Superior temporal gyrus (tissue), 1 donor: ENCODE measurements around the gene FRMD1.

Experiments used
- DNase-seq: peaks from one replicate; pipeline ENCODE4 v3.0.0-alpha.2; 2016; ENCODE audit errors: extremely low spot score

The FRMD1 gene

DNA sequence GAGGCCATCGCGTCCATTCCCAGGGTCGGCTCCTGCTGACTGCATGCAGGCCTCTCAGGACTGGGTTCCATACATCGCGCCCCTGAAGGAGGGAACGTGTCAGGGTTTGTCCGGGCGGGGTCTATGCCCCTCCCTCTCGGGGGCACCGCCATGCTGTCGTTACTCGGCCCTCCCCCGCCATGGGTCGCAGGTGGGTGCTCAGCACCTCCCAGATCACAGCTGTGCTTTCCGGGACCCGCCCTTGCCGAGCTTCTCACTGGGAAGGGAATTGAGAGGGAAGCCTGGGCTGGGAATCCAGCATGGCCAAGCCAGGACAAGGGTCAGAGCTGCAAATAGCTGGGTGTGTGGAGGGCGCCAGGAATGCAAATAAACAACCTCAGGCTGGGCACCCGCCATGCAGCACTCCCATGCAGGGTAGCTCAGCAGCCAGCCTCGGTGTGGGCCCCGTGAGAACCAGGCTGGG is at the start of gene FRMD1:
Gene FRMD1 (minus strand): TSS at position 270 of the 463 bp plus-strand sequence. CDS start 118 bp downstream, at position 152.
- no peak for DNase-seq

DNA sequence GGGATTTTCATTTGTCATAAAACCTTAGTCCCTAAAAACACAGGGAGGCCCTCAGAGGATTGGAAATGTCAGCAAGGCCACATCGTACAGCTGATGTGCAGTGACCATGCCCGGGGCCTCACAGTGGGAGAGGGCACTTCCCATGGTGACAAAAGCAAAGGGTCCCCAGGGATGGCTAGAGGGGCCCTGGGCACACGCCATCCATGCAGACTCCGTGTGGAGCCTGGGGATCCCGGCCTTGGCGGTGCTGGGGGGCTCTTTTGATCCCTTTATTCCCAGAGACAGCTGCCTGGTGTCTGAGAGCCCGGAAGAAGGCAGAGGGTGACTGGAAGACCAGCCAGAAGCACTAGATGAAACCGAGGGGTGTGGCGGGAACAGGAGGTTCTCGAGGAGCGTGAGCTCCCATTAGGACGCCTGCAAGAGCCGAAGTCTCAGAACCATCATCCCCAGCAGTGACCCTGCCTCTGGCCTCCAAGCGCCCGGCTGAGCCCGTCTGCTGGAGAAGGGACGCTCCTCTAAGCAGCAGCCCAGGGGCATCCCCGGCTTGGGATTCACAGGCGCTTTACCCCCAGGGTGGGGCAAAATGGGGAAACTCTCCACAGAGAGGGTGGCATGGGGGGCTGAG is 49.1 kb upstream of the FRMD1 start:
- DNase-seq, result no peak

DNA sequence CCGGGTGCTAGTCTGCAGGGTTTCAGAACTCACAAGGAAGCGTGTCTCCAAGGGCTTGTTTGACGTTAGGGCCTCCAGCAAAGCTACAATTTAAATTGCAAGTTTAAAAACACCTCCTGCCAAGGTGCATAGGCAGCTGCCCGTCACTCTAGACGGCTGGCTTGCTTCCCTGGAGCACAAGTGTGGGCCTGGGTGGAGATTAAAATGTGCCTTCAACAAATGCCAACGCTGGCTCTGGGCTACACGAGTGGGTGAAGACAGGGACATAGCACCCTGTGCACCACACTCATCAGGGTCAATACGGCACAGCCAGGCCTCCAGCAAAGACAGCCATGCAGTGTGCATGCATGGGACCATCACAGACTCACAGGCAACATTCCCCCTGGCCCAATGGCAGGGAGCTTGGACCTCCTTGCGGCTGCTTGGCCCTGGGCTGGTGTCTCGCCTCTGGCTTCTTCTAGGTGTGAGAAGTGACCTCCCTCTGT is 48.4 kb upstream of the FRMD1 start:
- no peak for DNase-seq

DNA sequence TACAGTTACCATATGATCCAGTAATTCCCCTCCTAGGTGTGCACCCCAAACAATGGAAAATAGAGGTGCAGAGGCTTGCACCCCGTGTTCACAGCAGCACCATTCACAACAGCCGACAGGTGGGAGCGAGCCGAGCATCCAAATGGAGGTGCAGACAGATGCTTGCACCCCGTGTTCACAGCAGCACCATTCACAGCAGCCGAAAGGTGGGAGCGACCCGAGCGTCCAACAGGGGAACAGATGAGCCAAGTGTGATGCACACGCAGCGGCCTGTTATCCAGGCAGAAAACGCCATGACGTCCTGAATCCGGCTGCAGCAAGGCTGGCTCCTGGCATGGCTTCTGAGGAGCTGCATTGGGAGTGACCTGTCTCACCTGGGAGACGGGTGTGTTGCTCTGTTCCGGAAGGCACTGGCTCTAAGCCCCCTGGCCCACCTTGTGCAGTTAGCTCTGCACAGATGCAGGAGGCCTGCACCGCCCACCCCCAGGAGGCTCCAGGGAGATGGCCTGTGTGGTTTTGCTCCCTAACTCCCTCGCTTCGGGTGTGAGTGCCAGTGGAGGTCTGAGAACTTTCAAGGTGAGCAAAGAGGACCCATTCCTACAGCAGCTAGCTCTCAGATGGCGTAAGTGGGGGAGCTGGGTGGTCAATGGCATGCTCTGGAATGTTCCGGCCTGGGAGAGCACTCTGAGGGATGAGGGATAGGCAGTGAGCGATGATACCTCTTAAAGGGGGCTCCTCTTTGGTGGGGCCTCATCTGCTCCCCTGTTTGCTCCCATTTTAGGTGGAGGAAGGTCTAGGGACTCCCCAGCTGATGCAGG is 47.8 kb upstream of the FRMD1 start:
- no peak for DNase-seq

DNA sequence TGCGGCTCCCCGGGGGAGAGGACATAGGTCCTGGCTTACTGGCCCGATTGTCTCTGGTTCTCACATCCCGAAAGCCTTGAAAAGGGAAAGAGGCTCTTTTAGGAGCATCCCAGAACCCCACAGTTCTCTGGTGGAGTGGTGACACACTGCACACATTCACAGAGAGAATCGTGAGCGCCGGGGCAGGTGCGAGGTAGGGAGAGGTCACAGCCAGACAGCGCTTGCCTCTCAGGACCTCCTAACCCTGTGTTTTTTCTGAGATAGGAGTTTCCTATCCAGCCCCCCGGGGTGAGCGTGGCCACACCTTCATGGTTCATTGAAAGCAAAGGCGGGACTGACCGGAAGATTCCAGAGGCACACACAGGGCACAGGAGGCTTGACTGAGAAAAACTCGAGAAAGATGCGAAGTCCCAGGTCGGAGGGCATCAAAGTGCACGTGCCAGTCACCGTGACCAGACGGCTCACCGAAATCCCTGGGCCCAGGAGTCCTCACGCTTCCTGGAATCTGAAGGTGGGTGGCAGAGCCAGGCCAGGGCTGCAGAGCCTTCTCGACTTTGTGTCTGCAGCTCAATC is 46.5 kb upstream of the FRMD1 start:
- DNase-seq, result no peak

DNA sequence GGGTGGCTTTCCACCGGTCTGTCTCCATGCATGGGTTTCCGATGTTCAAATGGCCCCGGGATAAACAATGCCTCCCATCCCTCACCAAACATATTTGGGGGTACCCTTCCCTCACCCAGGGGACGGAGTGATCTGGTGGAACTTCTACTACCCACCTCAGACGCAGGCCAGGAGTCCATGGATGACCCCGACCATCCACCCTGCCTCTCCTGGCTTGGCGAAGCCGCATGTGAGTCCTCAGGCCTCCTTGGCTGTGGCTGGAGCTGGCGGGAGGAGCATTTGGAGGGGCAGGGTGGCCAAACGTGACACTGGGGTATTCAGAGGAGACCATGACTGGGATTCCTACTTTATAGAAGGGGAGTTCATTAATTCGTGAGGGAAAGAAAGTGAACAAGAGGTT is 45.9 kb upstream of the FRMD1 start:
- no peak for DNase-seq

DNA sequence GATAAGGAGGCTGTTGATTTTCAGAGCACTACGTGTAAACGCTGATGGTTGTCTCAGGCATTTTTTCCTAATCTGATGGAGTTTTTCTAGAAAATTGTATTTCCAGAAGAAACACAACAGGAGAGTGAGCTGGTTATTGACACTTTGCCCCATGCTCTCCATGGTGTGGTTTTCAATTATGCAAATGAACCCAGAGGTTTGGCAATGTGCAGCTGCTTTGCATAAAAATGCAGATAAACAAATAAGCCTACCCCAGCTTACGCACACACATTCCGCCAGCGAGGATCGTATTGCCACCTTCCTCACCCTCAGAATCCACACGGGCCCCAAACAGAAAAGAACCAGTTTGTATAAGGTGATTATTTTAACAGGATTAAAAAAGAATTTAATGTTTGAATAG is 45.1 kb upstream of the FRMD1 start:
- no peak for DNase-seq

DNA sequence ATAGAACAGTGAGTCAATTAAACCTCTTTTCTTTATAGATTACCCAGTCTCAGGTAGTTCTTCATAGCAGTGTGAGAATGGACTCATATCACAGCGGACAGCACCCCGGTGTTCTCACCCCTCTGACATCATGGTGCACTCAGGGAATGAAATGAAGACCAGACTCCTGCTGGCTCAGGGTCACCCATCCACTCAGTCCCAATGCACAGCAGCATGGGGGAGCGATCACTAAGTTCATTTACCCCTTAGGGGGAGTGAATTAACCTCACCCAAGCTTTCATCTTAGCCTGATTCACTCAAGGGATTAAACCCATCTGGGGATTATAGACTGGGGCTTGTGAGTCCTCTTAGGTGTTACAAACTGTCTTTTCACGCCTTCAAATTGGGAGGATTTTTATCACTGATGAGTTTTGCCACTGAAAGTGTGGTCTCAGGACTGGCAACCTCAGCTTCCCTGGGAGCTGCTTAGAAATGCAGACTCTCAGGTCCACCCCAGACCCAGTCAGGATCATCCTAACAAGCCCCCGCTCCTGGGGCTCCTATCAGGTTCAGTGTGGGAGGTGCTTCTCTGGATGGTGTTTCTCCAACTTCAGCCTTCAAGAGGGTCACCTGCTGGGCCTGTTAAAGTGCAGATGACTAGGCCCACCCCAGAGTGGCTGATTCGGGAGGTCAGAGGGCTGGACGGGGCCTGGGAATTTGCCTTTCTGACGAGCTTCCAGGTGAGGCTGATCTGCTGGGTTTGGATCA is 44.3 kb upstream of the FRMD1 start:
- no peak for DNase-seq

DNA sequence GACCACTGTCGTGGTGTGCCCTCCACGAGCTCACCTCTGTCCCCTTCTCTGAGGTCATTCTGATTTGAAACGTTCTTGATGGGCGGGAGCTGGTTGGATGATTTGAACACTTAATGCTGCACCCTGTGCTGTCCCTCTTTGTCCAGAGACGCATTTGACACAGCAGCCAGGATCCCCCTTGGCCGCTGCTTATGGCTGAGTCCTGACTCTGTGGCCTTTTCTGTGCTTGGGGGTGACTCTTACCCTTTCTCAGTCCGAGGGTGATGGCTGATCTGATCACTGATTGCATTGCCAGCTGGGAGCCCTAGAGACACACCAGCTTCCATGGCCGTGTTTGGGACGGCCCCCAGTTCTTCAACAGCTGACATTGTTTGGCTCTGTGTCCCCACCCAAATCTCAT is 43.5 kb upstream of the FRMD1 start:
- DNase-seq, result no peak

DNA sequence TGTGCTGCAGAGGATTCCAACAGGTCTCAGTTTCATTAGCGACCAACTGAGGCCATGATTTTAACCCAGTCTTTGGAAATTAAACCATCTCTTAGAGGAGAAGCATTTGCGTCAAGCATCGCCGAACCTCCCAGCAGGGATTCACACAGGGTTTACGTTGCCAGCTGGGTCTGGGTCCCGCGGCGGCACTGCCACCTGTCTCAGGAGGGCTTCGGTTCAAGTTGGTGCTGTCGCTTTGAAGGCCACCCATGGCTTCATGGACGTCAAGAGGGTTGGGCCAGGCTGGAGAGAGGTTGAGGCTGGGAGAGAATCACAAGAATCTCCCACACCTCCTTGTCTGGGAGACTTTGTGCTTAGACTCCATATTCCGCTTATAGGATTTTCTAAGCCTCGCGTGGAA is 43.0 kb upstream of the FRMD1 start:
- no peak for DNase-seq

DNA sequence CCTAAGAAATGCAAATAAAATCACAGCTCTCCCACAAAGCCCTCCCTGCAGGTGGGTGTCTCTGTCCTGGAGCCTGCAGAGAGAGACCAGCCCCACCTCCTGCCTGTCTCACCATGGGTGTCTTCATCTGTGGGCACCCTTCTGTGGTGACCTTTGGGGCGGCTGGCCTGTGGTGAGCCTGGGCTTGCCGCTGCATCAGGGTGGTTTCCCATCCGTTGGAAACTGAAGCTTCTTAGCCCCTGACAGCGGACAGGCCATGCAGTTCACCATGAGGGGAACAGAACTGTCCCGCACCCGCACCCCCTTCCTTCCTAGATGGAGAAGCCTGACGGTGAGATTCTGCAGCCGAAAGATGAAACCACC is 42.3 kb upstream of the FRMD1 start:
- DNase-seq, result no peak

DNA sequence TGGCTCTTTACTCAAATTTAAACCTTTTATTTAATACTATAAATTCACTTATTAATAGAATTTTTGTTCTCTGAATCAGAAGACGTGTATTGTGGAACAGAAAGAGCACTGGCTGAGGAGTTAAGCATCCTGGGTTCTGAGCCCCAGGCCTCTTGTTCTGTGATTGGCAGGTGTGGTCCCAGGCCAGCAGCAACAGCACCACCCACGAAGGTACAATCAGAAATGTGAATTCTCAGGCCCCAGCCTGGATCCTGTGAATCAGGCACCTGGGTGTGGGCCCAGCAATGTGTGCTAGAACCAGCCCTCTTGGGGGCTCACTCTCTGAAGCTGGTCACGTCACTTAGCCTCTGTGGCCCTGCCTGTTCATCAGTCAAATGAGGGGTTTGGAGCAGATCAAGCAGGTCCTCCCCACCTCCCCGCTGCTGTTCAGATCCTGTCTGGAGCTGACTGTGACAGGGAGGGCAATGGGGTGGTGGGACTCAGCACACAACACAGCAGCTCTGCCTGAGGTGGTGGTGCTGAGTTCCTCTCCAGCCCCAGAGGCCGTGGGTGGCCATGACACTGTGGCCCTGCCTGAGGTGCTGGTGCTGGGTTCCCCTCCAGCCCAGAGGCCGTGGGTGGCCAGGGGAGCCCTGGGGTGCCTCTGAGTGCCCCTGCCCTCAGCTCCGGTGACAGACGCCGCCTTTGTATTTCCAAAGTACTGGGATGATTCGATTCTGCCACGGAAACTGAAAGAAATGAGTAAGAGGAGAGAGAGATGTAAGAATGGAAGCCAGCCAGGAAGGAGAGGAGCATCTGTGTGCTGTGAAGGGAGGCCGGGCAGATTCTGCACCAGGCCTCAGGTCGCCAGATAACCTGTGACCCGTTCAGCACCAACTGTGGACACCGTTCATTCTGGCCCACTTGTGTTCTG is 41.6 kb upstream of the FRMD1 start:
- DNase-seq, result no peak

DNA sequence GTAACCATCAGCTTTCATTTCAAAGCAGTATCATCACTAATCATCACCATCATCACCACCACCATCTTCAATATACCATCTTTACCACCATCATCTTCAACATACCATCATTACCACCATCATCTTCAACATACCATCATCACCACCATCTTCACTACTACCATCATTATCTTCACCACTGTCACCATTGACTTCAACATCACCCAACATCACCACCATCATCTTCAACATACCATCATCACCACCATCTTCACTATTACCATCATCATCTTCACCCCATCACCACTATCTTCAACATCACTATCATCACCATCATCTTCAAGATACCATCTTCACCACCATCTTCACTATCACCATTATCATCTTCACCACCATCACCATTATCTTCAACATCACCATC is 40.5 kb upstream of the FRMD1 start:
- no peak for DNase-seq

DNA sequence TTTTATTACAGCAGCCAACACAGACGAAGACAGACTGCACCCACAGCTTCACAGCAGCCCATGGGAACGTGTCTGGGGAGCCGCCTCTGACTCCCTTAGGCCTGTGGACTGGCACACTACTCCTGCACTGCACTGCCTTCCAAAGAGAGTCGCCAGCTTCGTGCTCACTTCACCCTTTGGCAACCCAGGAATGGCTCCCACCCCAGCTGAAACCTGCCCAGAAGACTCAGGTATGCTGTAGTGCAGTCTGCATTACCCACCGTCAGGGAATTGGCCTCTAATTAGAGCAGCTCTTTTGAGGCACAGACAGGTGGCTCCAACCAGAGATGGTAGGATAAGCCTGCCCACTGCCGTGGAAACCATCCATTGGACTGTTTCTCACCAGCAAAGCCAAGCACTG is 39.9 kb upstream of the FRMD1 start:
- no peak for DNase-seq

DNA sequence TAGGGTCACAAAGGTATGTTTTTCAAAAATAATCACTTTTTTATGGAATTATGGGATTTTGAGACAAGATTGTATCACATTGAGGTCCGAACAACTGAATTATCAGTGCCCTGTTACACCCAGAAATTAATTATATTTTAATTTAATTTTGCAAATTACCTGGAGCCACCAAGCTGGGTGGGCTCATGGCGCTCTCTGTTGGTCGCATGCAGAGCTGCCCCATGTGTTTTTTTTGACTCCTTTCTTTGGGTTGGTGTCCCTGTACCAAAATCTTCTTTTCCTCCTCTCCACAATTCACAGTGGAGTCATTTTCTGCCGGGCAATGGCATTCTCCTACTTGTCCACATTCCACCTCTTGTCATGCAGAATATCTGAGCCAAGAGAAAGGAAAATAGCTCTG is 38.9 kb upstream of the FRMD1 start:
- DNase-seq, result no peak

DNA sequence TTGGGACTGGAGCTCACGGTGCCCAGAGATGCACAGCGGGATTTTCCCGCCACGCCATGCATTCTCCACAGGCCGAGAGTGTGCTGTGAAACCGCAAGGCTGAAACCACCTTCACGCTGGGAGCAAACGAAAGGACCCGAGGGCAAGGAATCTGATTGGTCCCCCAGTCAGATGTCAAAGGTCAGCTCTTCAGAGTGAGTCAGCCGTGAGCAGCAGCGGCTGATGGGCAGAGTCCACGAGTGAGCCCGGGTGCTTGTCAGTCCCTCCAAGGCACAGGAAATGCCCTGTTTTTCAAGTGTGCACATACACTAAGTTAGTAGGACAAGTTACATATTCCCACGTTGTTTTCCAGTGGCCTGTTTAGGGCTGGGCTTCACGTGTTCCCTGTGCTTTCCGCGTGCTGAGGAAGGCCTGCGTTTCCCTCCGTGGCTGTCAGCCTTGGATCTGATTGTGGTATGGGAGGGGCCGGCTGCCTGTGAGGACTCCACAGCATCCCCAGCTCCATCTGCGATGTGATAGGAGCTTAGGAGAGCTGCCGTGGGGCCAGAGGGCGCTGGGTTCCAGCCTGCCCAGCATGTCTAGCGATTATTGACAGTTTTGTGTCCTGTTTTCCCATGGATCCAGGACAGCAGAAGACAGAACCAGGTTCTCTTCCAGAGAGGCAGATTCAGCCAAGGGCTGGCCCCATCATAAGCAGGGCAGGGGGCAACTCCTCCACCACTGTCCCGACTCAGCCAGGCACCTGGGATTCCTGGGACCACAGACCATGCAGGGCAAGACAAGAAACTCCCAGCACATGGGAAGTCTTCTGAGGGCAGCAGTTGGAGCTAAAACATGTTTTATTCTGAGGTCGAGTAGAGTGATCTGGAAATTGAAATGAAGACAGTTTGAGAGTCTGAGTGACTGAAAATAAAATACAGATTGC is 38.2 kb upstream of the FRMD1 start:
- no peak for DNase-seq

DNA sequence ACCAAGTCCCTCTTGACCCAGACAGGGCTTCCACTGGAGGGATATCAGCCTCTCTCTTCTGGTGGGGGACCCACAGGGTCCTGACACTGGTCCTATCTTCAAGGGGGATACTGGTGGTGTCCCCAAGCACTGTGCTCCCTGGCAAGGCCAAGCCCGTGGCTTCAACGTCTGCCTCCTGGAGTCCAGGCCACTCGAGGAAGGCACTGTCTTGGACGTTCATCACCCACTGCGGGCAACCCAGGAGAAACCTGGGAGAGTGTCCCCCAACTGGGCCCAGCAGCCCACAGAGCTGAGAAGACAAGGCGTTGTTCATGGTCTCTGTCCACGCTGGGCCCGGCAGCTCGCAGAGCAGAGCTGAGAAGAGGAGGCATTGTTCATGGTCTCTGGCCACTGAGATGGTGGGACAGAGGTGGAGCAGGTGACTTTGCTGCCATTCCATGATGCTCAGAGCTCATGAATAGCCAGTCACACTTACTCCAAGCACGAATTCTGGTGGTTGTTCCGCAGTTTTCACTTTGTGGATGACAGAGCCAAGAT is 37.5 kb upstream of the FRMD1 start:
- no peak for DNase-seq

DNA sequence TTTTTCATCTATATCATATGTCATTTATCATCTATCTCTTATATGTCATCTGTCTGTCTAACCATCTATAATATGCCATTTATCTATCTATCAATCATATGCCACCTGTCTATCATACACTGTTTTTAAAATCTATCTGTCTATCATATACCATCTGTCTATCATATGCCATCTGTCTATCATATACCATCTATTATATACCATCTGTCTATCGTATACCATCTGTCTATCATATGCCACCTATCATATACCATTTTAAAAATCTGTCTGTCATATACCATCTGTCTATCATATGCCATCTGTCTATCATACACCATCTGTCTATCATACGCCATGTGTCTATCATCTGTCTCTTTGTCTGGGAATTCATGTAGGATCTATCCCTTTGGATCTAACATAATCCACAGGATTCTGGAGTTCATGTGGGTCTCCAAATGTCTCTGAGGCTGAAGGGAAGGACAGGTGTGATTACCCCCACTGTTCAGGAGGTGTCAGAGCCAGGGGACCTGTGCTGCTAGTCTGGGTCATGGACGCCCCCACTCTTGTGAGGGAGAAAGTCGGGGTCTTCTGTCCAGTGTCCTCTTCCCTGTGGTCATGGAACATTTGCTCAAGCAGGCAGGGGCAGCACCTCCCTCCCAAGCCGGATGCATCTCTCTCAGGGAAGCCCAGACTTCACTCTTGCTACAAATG is 36.9 kb upstream of the FRMD1 start:
- no peak for DNase-seq

DNA sequence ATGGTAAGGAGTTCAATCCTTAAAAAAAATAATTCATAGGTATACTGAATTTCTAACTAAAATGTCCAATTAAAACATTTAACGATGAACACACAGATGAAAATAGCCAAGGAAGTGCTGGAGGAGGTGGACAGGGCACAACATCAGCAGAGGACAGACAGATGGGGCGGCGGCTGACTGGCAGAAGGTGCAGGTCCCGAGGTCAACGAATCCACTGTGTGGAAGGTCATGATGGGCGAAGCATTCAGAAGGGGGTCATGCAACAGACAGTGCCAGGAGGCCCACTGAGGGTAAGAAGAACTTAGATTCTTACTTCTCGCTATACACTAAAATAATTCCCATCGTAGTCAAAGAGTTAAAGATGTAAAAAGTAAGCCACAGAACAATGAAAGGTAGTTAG is 34.2 kb upstream of the FRMD1 start:
- no peak for DNase-seq
